Uterus (tissue), 4 donors: ENCODE measurements around the gene IGSF5. TPM values are rescaled to one million over a fixed set of nuclear protein-coding genes. Genes with fewer than 3 reads are reported as not detected.
A peak's percentile ranks its signal among the peaks of the same experiment; 100 is the strongest.

Experiments used
- DNase-seq, 2 donors: peaks; one replicate each; pipeline ENCODE4 v3.0.0-alpha.2; 2019 to 2020
- H3K27ac ChIP-seq, 2 donors: fragments of 200-600 bp; sonication (generic); 1 replicate in 1 of 2; 2 replicates in 1 of 2; pipeline ENCODE4 v1.5.1; 2016 to 2018
- H3K27me3 ChIP-seq, 2 donors: fragments of 200-600 bp; sonication (generic); one replicate each; pipeline ENCODE4 v1.5.1; 2018 to 2019; ENCODE audit warnings: control low read depth in 1 of 2
- H3K36me3 ChIP-seq, 2 donors: fragments of 200-600 bp; sonication (generic); one replicate each; pipeline ENCODE4 v1.5.1; 2019; ENCODE audit warnings: control low read depth in 1 of 2
- H3K4me1 ChIP-seq, 2 donors: fragments of 200-600 bp; sonication (generic); one replicate each; pipeline ENCODE4 v1.5.1; 2018 to 2019; ENCODE audit warnings: control low read depth in 1 of 2
- H3K4me3 ChIP-seq, 2 donors: fragments of 200-600 bp; sonication (generic); 1 replicate in 1 of 2; 2 replicates in 1 of 2; pipeline ENCODE4 v1.5.1; 2018 to 2019; ENCODE audit warnings: mild to moderate bottlenecking in 1 of 2
- H3K9me3 ChIP-seq, 2 donors: fragments of 200-600 bp; sonication (generic); one replicate each; pipeline ENCODE4 v1.5.1; 2019; ENCODE audit warnings: control low read depth in 1 of 2
- POLR2A ChIP-seq, 2 donors: fragments of 450-650 bp; IDR thresholded peaks; one replicate each; pipeline ENCODE4 v1.6.1; 2016; ENCODE audit warnings: antibody characterized with exemption in 2 of 2, mild to moderate bottlenecking in 1 of 2, moderate library complexity in 1 of 2
- intact Hi-C: fragments of 100-400 bp; cut with DNase I; formaldehyde crosslinking; loops from one replicate; pipeline ENCODE4 v1.15.1; 2023; ENCODE audit warnings: low total_unique reads
- total RNA-seq, 4 donors: library from RNA; depleted of rRNA in 3 of 4; stranded (reverse); fragments of >200 nt in 3 of 4; gene quantifications; one replicate each; pipeline versions ENCODE4 v1.1.0 to v1.2.4, GENCODE V29; 2014 to 2023
- TF ChIP-seq, protein P1 (sequence below), 4 experiments: fragments of 200-600 bp in 2 of 4; fragments of 450-650 bp in 2 of 4; sonication (generic) in 2 of 4; IDR thresholded peaks; one replicate each; pipeline ENCODE4 v1.5.1; 2016 to 2019; ENCODE audit warnings: antibody characterized with exemption in 4 of 4, mild to moderate bottlenecking in 2 of 4, moderate library complexity in 1 of 4
- donor health status: DM: yes; HTN: yes; CAD: no.

Gene IGSF5
- total RNA-seq, 4 donors from 2014 or later, result 0.27 to 1.0 TPM; not detected in 2

DNA sequence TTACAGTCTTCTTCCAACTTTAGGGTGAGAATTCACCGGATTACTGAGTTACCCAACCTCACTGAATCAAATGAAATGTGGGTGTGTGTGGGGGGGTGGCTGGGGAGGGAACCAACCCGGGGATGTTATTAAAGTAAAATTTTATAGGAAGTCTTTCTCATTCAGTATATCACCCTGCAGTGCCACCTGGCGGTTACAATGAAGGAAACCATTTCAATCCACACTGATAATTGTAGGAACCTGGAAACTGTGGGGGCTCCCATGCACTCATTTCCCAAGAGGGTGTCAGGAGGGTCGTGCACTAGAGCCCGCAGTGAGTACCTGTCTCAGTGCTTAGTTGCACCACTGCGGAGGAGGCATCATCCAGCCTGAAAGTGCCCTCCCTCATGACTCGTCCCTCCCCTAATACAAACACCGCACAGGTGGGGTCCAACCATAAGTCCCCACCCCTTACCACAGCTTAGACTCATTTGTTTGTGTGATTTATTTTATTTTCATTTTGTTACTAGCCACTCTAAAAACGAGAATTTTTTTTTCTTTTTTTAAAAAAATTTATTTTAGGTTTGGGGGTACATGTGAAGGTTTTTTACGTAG lies 29.1 kb upstream of the IGSF5 start:
- Histone ChIP-seq H3K4me1 (no peaks in the 10 kb centered on the region), H3K4me3 (no peak overlapping the region), H3K36me3 (no peaks in the 10 kb centered on the region), H3K27ac (no peak overlapping the region), H3K9me3 (no peaks in the 10 kb centered on the region), H3K27me3 (no peaks in the 10 kb centered on the region)
- DNase-seq, result peak; percentile 22 to 47
- intact Hi-C loops, result loop anchor here (10.0 kb wide), 1 partner anchor 191 kb away; no protein-coding TSS in a partner anchor
- no peak for TF ChIP-seq POLR2A (IDR thresholded peaks at IDR 0.05)
- TF ChIP-seq, protein P1, sequence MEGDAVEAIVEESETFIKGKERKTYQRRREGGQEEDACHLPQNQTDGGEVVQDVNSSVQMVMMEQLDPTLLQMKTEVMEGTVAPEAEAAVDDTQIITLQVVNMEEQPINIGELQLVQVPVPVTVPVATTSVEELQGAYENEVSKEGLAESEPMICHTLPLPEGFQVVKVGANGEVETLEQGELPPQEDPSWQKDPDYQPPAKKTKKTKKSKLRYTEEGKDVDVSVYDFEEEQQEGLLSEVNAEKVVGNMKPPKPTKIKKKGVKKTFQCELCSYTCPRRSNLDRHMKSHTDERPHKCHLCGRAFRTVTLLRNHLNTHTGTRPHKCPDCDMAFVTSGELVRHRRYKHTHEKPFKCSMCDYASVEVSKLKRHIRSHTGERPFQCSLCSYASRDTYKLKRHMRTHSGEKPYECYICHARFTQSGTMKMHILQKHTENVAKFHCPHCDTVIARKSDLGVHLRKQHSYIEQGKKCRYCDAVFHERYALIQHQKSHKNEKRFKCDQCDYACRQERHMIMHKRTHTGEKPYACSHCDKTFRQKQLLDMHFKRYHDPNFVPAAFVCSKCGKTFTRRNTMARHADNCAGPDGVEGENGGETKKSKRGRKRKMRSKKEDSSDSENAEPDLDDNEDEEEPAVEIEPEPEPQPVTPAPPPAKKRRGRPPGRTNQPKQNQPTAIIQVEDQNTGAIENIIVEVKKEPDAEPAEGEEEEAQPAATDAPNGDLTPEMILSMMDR (IDR thresholded peaks at IDR 0.05), result peak; percentile 40 to 67 (median 50)

DNA sequence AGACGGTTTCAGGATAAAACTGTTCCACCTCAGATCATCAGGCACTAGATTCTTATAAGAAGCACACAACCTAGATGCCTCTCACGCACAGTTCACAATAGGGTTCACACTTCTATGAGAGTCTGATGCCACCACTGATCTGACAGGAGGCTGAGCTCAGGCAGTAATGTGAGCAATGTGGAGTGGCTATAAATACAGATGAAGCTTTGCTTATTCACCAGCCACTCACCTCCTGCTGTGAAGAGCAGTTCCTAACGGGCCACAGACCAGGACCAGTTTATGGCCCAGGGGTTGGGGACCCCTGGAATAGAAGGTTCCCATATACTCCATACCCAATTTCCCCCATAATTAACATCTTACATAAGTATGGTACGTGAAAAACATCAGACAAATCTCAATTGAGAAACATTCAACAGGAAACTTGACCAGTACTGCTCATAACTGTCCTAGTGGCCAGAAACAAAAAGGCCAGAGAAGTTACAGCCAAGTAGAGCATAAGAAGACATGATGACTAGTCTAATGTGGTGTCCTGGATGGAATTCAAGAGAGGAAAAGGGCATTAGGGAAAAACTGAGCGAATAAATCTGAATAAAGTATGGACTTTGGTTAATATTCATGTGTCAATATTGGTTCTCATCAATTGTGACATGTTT lies 24.7 kb upstream of the IGSF5 start:
- Histone ChIP-seq H3K27ac (no peak overlapping the region), H3K9me3 (no peaks in the 10 kb centered on the region), H3K4me1 (no peaks in the 10 kb centered on the region), H3K36me3 (no peaks in the 10 kb centered on the region), H3K4me3 (no peak overlapping the region), H3K27me3 (no peaks in the 10 kb centered on the region)
- TF ChIP-seq POLR2A (IDR thresholded peaks at IDR 0.05), result no peak
- TF ChIP-seq, protein P1 (IDR thresholded peaks at IDR 0.05), result no peak
- no peak for DNase-seq
- intact Hi-C loops, result no loop called here

DNA sequence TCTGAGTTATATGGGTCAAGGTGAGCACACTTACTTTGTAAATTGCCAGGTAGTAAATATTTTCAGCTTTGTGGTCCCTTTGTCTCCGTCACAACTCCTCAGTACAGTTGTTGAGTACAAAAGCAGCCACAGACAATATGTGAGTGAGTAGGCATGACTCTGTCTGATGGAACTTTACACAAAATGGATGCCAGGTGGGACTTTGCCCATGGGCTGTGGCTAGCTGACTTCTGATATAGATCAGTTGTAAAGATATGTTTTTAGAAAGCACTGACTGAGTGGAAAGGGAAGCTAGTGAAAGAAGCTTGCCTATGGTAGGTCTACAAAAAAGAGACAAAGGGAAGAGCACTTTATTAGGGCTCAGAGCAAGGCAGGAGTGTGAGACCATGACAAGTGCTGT lies 23.1 kb upstream of the IGSF5 start:
- Histone ChIP-seq H3K9me3 (no peaks in the 10 kb centered on the region), H3K27me3 (no peaks in the 10 kb centered on the region), H3K36me3 (no peaks in the 10 kb centered on the region), H3K27ac (no peak overlapping the region), H3K4me3 (no peak overlapping the region), H3K4me1 (no peaks in the 10 kb centered on the region)
- intact Hi-C loops, result no loop called here
- TF ChIP-seq, protein P1 (IDR thresholded peaks at IDR 0.05), result no peak
- TF ChIP-seq POLR2A (IDR thresholded peaks at IDR 0.05), result no peak
- DNase-seq, result no peak

DNA sequence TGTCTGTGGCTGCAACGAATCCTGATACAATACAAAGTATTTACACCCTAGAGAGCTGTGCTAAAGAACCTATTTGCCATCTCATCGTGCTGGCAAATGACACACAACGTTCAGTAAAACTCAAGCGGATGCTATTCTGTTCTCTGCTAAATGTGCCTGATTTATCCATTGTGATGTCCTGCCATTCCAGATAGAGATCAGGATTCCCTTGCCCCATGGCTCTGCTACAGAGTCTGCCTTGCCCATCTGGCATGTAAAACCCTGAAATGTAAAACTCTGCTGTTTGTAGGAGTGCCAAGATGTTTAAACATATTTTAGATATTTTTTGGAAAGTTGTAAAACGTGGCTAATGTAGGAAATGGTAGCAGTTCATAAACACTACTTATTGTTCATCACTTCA lies 20.0 kb upstream of the IGSF5 start:
- no peak for DNase-seq
- H3K4me3 ChIP-seq, result no peak overlapping the region
- intact Hi-C loops, result no loop called here
- H3K27ac ChIP-seq, result no peak overlapping the region
- H3K9me3 ChIP-seq, result no peaks in the 10 kb centered on the region
- H3K4me1 ChIP-seq, result no peaks in the 10 kb centered on the region
- no peaks in the 10 kb centered on the region for H3K27me3 ChIP-seq
- TF ChIP-seq, protein P1 (IDR thresholded peaks at IDR 0.05), result no peak
- no peak for TF ChIP-seq POLR2A (IDR thresholded peaks at IDR 0.05)
- H3K36me3 ChIP-seq, result no peaks in the 10 kb centered on the region

DNA sequence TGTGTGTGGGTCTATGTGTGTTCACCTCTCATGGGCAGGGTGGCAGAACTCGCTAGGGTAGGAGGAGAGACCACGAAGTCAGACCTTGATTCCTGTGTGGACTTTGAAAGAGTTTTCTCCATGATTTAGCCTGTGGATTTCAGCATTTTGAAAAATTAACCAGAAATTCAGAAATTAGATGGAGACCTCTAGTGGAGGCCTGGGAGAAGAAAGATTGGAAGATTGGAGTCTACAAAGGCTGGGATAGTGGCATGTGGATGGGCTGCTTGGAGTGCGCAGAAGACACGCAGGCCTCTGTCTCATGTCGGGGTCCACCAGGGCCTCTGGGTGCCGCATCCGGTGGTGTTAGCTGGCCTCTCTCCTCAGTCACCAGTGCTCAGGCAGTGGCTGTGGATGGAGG lies 18.9 kb upstream of the IGSF5 start:
- TF ChIP-seq, protein P1 (IDR thresholded peaks at IDR 0.05), result no peak
- no peak for TF ChIP-seq POLR2A (IDR thresholded peaks at IDR 0.05)
- H3K4me3 ChIP-seq, result no peak overlapping the region
- H3K27me3 ChIP-seq, result no peaks in the 10 kb centered on the region
- no peaks in the 10 kb centered on the region for H3K9me3 ChIP-seq
- H3K4me1 ChIP-seq, result no peaks in the 10 kb centered on the region
- intact Hi-C loops, result no loop called here
- no peaks in the 10 kb centered on the region for H3K36me3 ChIP-seq
- no peak overlapping the region for H3K27ac ChIP-seq
- no peak for DNase-seq
